IMR-90 (cell line): ENCODE data around the gene ASTN2. TPM values are rescaled to one million over a fixed set of nuclear protein-coding genes. Genes with fewer than 3 reads are reported as not detected.

ENCODE experiments used
- ATAC-seq: fragments of 200-7000 bp; cut with Tn5 transposase; 2 replicates; pipeline ENCODE4 v1.9.1; 2020; ENCODE audit warnings: low read depth, mild to moderate bottlenecking, moderate library complexity
- BruUV-seq: library from RNA; stranded (reverse); fragments of 400-500 nt; replicated peaks from 2 replicates; lab custom pipeline; 2021; lab: Mats Ljungman, UMichigan
- CTCF ChIA-PET: fragments of 300-600 bp; formaldehyde crosslinking; extraction: SDS; loops from one replicate; lab custom pipeline; 2021; ENCODE audit warnings: antibody characterized with exemption; lab: Yijun Ruan, JAX
- POLR2A ChIA-PET: fragments of 300-600 bp; sonication (Branson Sonifier 250); formaldehyde crosslinking; loops from one replicate; lab custom pipeline; 2022; ENCODE audit warnings: antibody characterized with exemption; ENCODE audit not compliant: unreplicated experiment; lab: Charles Lee
- DNase-seq: peaks from one replicate; pipeline ENCODE4 v3.0.0; 2013
- H2AFZ ChIP-seq: replicated peaks from 2 replicates; pipeline ENCODE3; 2013; ENCODE audit warnings: low read length, mild to moderate bottlenecking; ENCODE audit not compliant: poor library complexity
- H2AK5ac ChIP-seq: 2 replicates; pipeline ENCODE4 v1.6.1; 2013; ENCODE audit warnings: low read depth, low read length, inconsistent platforms
- H2AK9ac ChIP-seq: replicated peaks from 2 replicates; pipeline ENCODE3; 2013; ENCODE audit warnings: mild to moderate bottlenecking, low read depth, low read length, moderate library complexity; ENCODE audit not compliant: poor library complexity
- H2BK120ac ChIP-seq: 2 replicates; pipeline ENCODE4 v1.6.1; 2013; ENCODE audit warnings: low read depth, low read length, inconsistent platforms
- H2BK15ac ChIP-seq: 3 replicates; pipeline ENCODE4 v1.6.1; 2013; ENCODE audit warnings: low read depth, low read length, inconsistent platforms
- H2BK20ac ChIP-seq: 2 replicates; pipeline ENCODE4 v1.6.1; 2013; ENCODE audit warnings: low read depth, mild to moderate bottlenecking, inconsistent platforms, low read length, moderate library complexity
- H2BK5ac ChIP-seq: 2 replicates; pipeline ENCODE4 v1.6.1; 2013; ENCODE audit warnings: mild to moderate bottlenecking, low read depth, low read length, inconsistent platforms; ENCODE audit not compliant: poor library complexity, severe bottlenecking
- H3K14ac ChIP-seq: replicated peaks from 2 replicates; pipeline ENCODE4 v1.6.1; 2013; ENCODE audit warnings: low read depth, low read length, inconsistent platforms
- H3K18ac ChIP-seq: 2 replicates; pipeline ENCODE4 v1.6.1; 2013; ENCODE audit warnings: low read depth, low read length, control low read depth
- H3K23ac ChIP-seq: 2 replicates; pipeline ENCODE4 v1.6.1; 2013; ENCODE audit warnings: low read depth, low read length, inconsistent platforms
- H3K27ac ChIP-seq: 2 replicates; pipeline ENCODE4 v1.5.1; 2013; ENCODE audit warnings: mild to moderate bottlenecking, control low read depth, low read length; ENCODE audit not compliant: insufficient read depth
- H3K27me3 ChIP-seq: 2 replicates; pipeline ENCODE4 v1.6.1; 2013; ENCODE audit warnings: low read length; ENCODE audit not compliant: control insufficient read depth, insufficient read depth
- H3K36me3 ChIP-seq: 2 replicates; pipeline ENCODE4 v1.6.1; 2013; ENCODE audit warnings: low read length, mixed read lengths; ENCODE audit not compliant: control insufficient read depth, insufficient read depth
- H3K4ac ChIP-seq: 2 replicates; pipeline ENCODE4 v1.6.1; 2013; ENCODE audit warnings: low read depth, low read length, inconsistent platforms
- H3K4me1 ChIP-seq: 2 replicates; pipeline ENCODE4 v1.6.1; 2013; ENCODE audit warnings: low read length, mixed read lengths; ENCODE audit not compliant: control insufficient read depth, insufficient read depth
- H3K4me2 ChIP-seq: 2 replicates; pipeline ENCODE4 v1.6.1; 2013; ENCODE audit warnings: low read depth, mild to moderate bottlenecking, control low read depth, low read length, moderate library complexity
- H3K4me3 ChIP-seq: 2 replicates; pipeline ENCODE4 v1.5.1; 2013; ENCODE audit warnings: low read depth, mild to moderate bottlenecking, control low read depth, low read length, moderate library complexity; ENCODE audit not compliant: insufficient read depth
- H3K56ac ChIP-seq: 2 replicates; pipeline ENCODE4 v1.6.1; 2013; ENCODE audit warnings: low read length, inconsistent platforms; ENCODE audit not compliant: insufficient read depth; ENCODE audit errors: extremely low read depth
- H3K79me1 ChIP-seq, 2 experiments: 2 replicates each; pipeline ENCODE4 v1.6.1; 2013; ENCODE audit warnings: low read length in 2 of 2, inconsistent platforms in 1 of 2, low read depth in 1 of 2
- H3K9ac ChIP-seq: 2 replicates; pipeline ENCODE4 v1.6.1; 2013; ENCODE audit warnings: low read depth, low read length, control low read depth
- H3K9me1 ChIP-seq: 2 replicates; pipeline ENCODE4 v1.6.1; 2013; ENCODE audit warnings: low read length, inconsistent platforms; ENCODE audit not compliant: insufficient read depth
- H3K9me3 ChIP-seq: 2 replicates; pipeline ENCODE4 v1.6.1; 2013; ENCODE audit warnings: low read length; ENCODE audit not compliant: control insufficient read depth, insufficient read depth
- H4K20me1 ChIP-seq: 2 replicates; pipeline ENCODE4 v1.6.1; 2013; ENCODE audit warnings: low read length, inconsistent platforms; ENCODE audit not compliant: insufficient read depth
- H4K5ac ChIP-seq: 2 replicates; pipeline ENCODE4 v1.6.1; 2013; ENCODE audit warnings: mild to moderate bottlenecking, low read depth, low read length, control low read depth
- H4K8ac ChIP-seq, 2 experiments: 2 replicates each; pipeline ENCODE4 v1.6.1; 2013; ENCODE audit warnings: low read depth in 2 of 2, low read length in 2 of 2, control low read depth in 1 of 2, inconsistent platforms in 1 of 2
- H4K91ac ChIP-seq: 2 replicates; pipeline ENCODE4 v1.6.1; 2013; ENCODE audit warnings: low read depth, low read length, inconsistent platforms; ENCODE audit not compliant: insufficient read depth
- CEBPB ChIP-seq: IDR thresholded peaks from 2 replicates; pipeline ENCODE4 v1.6.1; 2012; ENCODE audit warnings: low read depth, low read length, improper control_type of control experiment
- CHD1 ChIP-seq: IDR thresholded peaks from 2 replicates; pipeline ENCODE4 v1.6.1; 2012; ENCODE audit warnings: low read depth, low read length, improper control_type of control experiment
- MAZ ChIP-seq: IDR thresholded peaks from 2 replicates; pipeline ENCODE4 v1.6.1; 2012; ENCODE audit warnings: low read depth, mild to moderate bottlenecking, low read length, improper control_type of control experiment, moderate library complexity, borderline replicate concordance
- MXI1 ChIP-seq: IDR thresholded peaks from 2 replicates; pipeline ENCODE4 v1.6.1; 2012; ENCODE audit warnings: low read depth, mild to moderate bottlenecking, low read length, moderate library complexity, borderline replicate concordance
- NFE2L2 ChIP-seq: fragments of 150-350 bp; IDR thresholded peaks from 2 replicates; pipeline ENCODE4 v1.6.1; 2016; ENCODE audit warnings: low read depth, mild to moderate bottlenecking, low read length
- RFX5 ChIP-seq: IDR thresholded peaks from 2 replicates; pipeline ENCODE4 v1.8.0; 2012; ENCODE audit warnings: low read depth, mild to moderate bottlenecking, low read length, moderate library complexity
- WGBS, 2 experiments: methylation state at CpG; one replicate each; pipeline versions ENCODE4 v1.1.5 to v1.1.7; 2013; ENCODE audit warnings: missing lambda C conversion rate in 2 of 2; ENCODE audit not compliant: insufficient read length in 1 of 2; ENCODE audit errors: extremely low coverage in 2 of 2; 5-methylcytosine and 5-hydroxymethylcytosine counted together
- dilution Hi-C: fragments of 300-500 bp; cut with HindIII; formaldehyde crosslinking; loops from one replicate; pipeline ENCODE4 v1.14.3; 2018; ENCODE audit warnings: low sequenced_read_pairs; ENCODE audit not compliant: unreplicated experiment
- in situ Hi-C: fragments of 300-500 bp; cut with MboI; formaldehyde crosslinking; loops from 3 replicates; pipeline ENCODE4 v1.14.3; 2019; ENCODE audit warnings: low sequenced_read_pairs, inconsistent platforms, mixed read lengths
- intact Hi-C: fragments of 100-400 bp; cut with micrococcal nuclease; formaldehyde crosslinking; loops from 2 replicates; pipeline ENCODE4 v1.10.0; 2022
- polyA plus RNA-seq, 3 experiments: library from polyadenylated mRNA; depleted of rRNA; stranded (reverse); fragments of >200 nt; gene quantifications; 2 replicates each; pipeline ENCODE4 v1.2.3, GENCODE V29; 2012; ENCODE audit warnings: low replicate concordance in 1 of 3
- total RNA-seq: library from RNA; depleted of rRNA; stranded (reverse); fragments of >200 nt; gene quantifications from 2 replicates; pipeline ENCODE4 v1.2.3, GENCODE V29; 2012

Gene ASTN2
- total and polyA plus RNA-seq, 2 of the 4 experiments (the other 2 are of a cell fraction) = 3.8 to 6.8 TPM

DNA sequence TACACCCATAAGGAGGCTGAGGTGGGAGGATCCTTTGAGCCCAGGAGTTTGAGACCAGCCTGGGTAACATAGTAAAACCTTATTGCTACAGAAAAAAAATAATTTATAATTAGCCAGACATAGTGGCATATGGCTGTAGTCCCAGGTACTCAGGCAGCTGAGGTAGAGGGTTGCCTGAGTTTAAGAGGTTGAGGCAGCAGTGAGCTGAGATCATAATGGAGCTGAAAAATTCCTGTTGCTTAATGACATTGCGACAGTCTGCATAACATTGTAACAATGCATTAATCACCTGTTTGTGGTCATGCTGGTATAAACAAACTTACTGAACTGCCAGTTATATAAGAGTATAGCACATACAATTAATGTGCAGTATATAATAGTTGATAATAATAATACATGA, 513.6 kb downstream of the ASTN2 start:
- H3K4ac ChIP-seq = no peak overlapping the region
- no peak overlapping the region for H2AFZ ChIP-seq
- H3K9me1 ChIP-seq = no peaks in the 10 kb centered on the region
- H3K4me2 ChIP-seq = no peak overlapping the region
- ATAC-seq (no peak), DNase-seq (peak; percentile 8)
- no peaks in the 10 kb centered on the region for H3K36me3 ChIP-seq
- H4K20me1 ChIP-seq = no peaks in the 10 kb centered on the region
- no peak overlapping the region for H3K18ac ChIP-seq
- H3K27me3 ChIP-seq = no peaks in the 10 kb centered on the region; the same call in 1 of the 2 replicates
- no TSS peak for BruUV-seq
- H3K9me3 ChIP-seq = peaks cover 5% of the 10 kb centered on the region
- no peaks in the 10 kb centered on the region for H3K79me1 ChIP-seq
- no peak overlapping the region for H3K27ac ChIP-seq
- H3K4me3 ChIP-seq = no peak overlapping the region
- no peak overlapping the region for H4K91ac ChIP-seq
- H3K23ac ChIP-seq = no peak overlapping the region
- no peak overlapping the region for H2AK5ac ChIP-seq
- no peak overlapping the region for H2BK5ac ChIP-seq
- CTCF ChIA-PET = no interaction called here
- H2AK9ac ChIP-seq = no peak overlapping the region
- POLR2A ChIA-PET = no interaction called here
- no CpG with 5 or more reads among the region's 1 CpG for whole genome bisulfite sequencing, 2 experiments
- in situ Hi-C loops (no loop called here), intact Hi-C loops (no loop called here), dilution Hi-C loops (no loop called here)
- no peak overlapping the region for H2BK15ac ChIP-seq
- H4K8ac ChIP-seq = no peak overlapping the region
- no peak overlapping the region for H2BK120ac ChIP-seq
- H3K9ac ChIP-seq = no peak overlapping the region
- H3K4me1 ChIP-seq = no peaks in the 10 kb centered on the region
- TF ChIP-seq RFX5 = no peak
- TF ChIP-seq MXI1 = no peak
- no peak for TF ChIP-seq NFE2L2
- no peak for TF ChIP-seq MAZ
- no peak for TF ChIP-seq CHD1
- TF ChIP-seq CEBPB = peak; percentile 61
- H3K56ac ChIP-seq = no peak overlapping the region
- no peak overlapping the region for H2BK20ac ChIP-seq
- H4K5ac ChIP-seq = no peak overlapping the region
- no peak overlapping the region for H3K14ac ChIP-seq
